Body of pancreas (tissue), 4 donors: Measurements from ENCODE around the gene AMPH. TPM values are rescaled to one million over a fixed set of nuclear protein-coding genes. Genes with fewer than 3 reads are reported as not detected.

Experiments used
- ATAC-seq: fragments of 150-250 bp; one replicate; pipeline ENCODE4 v1.9.1; 2016
- DNase-seq, 4 donors: peaks; one replicate each; pipeline ENCODE4 v3.0.0-alpha.2; 2019
- H3K27ac ChIP-seq, 4 donors: fragments of 200-600 bp; sonication (generic); 1 replicate in 3 of 4; 2 replicates in 1 of 4; pipeline versions ENCODE4 v1.5.1 to v1.6.1; 2016 to 2019; ENCODE audit warnings: mild to moderate bottlenecking in 1 of 4, mixed read lengths in 1 of 4, moderate library complexity in 1 of 4
- H3K27me3 ChIP-seq, 2 donors: fragments of 200-600 bp; sonication (generic); one replicate each; pipeline ENCODE4 v1.6.0; 2016; ENCODE audit warnings: mild to moderate bottlenecking in 1 of 2
- H3K36me3 ChIP-seq, 2 donors: fragments of 200-600 bp; sonication (generic); replicated peaks in 1 of 2; 2 replicates each; pipeline ENCODE4 v1.5.1; 2016; ENCODE audit warnings: low read depth in 2 of 2; ENCODE audit not compliant: insufficient read depth in 1 of 2
- H3K4me1 ChIP-seq: fragments of 200-600 bp; sonication (generic); one replicate; pipeline ENCODE4 v1.6.0; 2016
- H3K4me3 ChIP-seq, 2 donors: fragments of 200-600 bp; sonication (generic); 1 replicate in 1 of 2; 2 replicates in 1 of 2; pipeline ENCODE4 v1.5.1; 2016 to 2019
- H3K9me3 ChIP-seq, 3 donors: fragments of 200-600 bp; sonication (generic); 1 replicate in 2 of 3; 2 replicates in 1 of 3; pipeline ENCODE4 v1.5.1; 2016
- POLR2A ChIP-seq, 3 donors: fragments of 450-650 bp; IDR thresholded peaks; one replicate each; pipeline ENCODE4 v1.6.1; 2016; ENCODE audit warnings: antibody characterized with exemption in 3 of 3, mild to moderate bottlenecking in 2 of 3
- WGBS, 2 donors: methylation state at CpG; one replicate each; pipeline ENCODE4 v1.1.5; 2017; 5-methylcytosine and 5-hydroxymethylcytosine counted together
- intact Hi-C: fragments of 100-400 bp; cut with DNase I; formaldehyde crosslinking; loops from one replicate; pipeline ENCODE4 v1.15.1; 2023
- total RNA-seq, 2 donors: library from RNA; depleted of rRNA; stranded (reverse); fragments of >200 nt; gene quantifications; one replicate each; pipeline ENCODE4 v1.1.0, GENCODE V29; 2016
- TF ChIP-seq, protein P1 (sequence below), 7 experiments: fragments of 450-650 bp in 4 of 7; fragments of 200-600 bp in 3 of 7; sonication (generic) in 3 of 7; IDR thresholded peaks; one replicate each; pipeline ENCODE4 v1.5.1; 2016 to 2019; ENCODE audit warnings: antibody characterized with exemption in 7 of 7

Gene AMPH
- total RNA-seq, 2 donors from 2014 or later = 2.6 to 14.2 TPM

DNA sequence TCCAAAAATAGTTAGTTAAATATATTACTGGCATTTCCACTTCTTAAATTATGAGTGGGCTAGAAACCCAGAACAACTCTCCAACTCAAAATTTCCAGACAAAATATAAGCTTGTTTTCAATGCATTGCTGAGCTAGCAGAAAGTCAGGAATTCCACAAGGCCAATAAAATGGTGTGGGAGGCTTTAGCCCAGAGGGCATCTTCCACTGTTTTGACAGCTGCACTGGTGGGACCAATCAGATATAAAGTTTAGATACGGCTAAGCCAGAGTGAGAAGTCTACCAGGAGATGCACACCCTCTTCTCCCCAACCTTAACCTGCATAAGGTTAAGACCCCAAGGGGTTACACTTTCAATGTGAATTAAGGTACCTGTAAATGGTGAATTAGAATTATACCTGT lies 76.6 kb downstream of the AMPH start:
- H3K4me1 ChIP-seq = no peaks in the 10 kb centered on the region
- no peaks in the 10 kb centered on the region for H3K36me3 ChIP-seq
- ATAC-seq (no peak), DNase-seq (no peak)
- 44 to 53% methylated on average over 1 of the region's 1 CpG for WGBS, 2 donors
- intact Hi-C loops = no loop called here
- no peak overlapping the region for H3K4me3 ChIP-seq
- no peaks in the 10 kb centered on the region for H3K27me3 ChIP-seq
- TF ChIP-seq, protein P1, sequence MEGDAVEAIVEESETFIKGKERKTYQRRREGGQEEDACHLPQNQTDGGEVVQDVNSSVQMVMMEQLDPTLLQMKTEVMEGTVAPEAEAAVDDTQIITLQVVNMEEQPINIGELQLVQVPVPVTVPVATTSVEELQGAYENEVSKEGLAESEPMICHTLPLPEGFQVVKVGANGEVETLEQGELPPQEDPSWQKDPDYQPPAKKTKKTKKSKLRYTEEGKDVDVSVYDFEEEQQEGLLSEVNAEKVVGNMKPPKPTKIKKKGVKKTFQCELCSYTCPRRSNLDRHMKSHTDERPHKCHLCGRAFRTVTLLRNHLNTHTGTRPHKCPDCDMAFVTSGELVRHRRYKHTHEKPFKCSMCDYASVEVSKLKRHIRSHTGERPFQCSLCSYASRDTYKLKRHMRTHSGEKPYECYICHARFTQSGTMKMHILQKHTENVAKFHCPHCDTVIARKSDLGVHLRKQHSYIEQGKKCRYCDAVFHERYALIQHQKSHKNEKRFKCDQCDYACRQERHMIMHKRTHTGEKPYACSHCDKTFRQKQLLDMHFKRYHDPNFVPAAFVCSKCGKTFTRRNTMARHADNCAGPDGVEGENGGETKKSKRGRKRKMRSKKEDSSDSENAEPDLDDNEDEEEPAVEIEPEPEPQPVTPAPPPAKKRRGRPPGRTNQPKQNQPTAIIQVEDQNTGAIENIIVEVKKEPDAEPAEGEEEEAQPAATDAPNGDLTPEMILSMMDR (IDR thresholded peaks at IDR 0.05) = no peak
- TF ChIP-seq POLR2A (IDR thresholded peaks at IDR 0.05) = no peak
- no peak overlapping the region for H3K27ac ChIP-seq
- no peaks in the 10 kb centered on the region for H3K9me3 ChIP-seq

DNA sequence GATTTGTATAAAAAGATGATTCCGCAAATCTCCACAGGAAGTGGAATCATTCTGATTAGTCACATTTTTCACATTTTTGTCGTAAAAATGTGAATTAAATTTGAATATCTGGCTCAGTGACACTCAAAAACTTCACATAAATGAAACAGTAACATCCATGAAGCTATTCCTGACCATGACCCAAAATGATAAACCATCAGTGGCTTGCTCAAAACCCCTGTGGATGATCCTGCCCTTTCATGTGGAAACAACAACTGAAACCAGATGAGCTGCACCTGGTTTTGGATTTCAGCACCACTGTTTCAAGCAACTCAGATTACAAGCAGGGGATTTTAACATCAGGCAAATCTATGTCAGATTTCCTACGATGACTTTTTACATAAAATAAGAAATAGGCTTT lies 80.3 kb downstream of the AMPH start:
- no peak for TF ChIP-seq POLR2A (IDR thresholded peaks at IDR 0.05)
- Histone ChIP-seq H3K27me3 (no peaks in the 10 kb centered on the region), H3K4me3 (no peak overlapping the region), H3K4me1 (no peaks in the 10 kb centered on the region), H3K27ac (no peak overlapping the region), H3K36me3 (no peaks in the 10 kb centered on the region), H3K9me3 (no peaks in the 10 kb centered on the region)
- ATAC-seq (no peak), DNase-seq (no peak)
- WGBS, 2 donors = 34 to 63% methylated on average over 3 of the region's 3 CpGs
- intact Hi-C loops = no loop called here

DNA sequence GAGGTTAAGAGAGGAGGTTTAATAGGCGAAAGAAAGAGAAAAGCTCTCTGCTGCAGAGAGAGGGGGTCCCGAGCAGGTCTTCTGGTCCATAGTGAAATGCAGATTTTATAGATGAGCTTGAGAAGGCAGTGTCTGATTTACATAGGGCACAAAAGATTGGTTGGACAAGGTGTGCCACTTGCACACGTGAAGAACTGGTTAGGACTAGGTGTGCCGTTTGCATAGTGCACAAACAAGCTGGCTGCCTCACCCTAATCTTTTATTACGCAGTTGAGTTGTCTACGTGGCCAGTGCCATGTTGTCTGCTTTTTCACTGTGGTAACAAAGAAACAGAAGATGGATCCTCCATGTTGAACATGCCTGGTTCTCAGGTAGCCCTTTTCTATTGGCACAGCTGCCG lies 82.6 kb downstream of the AMPH start:
- DNase-seq (no peak), ATAC-seq (no peak)
- no peaks in the 10 kb centered on the region for H3K36me3 ChIP-seq
- H3K4me1 ChIP-seq = no peaks in the 10 kb centered on the region
- no peak overlapping the region for H3K27ac ChIP-seq
- no peaks in the 10 kb centered on the region for H3K27me3 ChIP-seq
- intact Hi-C loops = no loop called here
- no peak overlapping the region for H3K4me3 ChIP-seq
- WGBS, 2 donors = 49 to 56% methylated on average over 7 of the region's 7 CpGs
- H3K9me3 ChIP-seq = no peaks in the 10 kb centered on the region
- TF ChIP-seq, protein P1 (IDR thresholded peaks at IDR 0.05) = no peak
- no peak for TF ChIP-seq POLR2A (IDR thresholded peaks at IDR 0.05)

DNA sequence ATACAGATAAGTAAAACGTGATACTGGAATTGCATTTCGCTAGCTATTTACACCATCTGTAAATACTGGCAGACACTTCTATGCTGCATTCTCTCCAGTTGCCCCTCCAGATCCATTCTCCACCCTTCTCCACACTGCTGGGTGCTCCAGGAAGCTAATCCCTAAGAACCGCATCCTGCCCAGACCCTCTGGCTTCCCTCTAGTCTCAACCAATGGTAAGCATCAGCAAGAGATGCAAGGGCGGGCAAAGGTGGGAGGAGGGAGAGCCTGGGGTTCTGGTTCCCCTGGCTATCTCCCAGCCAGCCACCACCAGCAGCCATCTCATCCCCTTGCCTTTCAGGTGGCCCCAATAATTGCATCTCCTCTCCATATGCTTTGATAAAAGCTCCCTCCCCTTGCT lies 84.4 kb downstream of the AMPH start:
- H3K27me3 ChIP-seq = no peaks in the 10 kb centered on the region
- no peaks in the 10 kb centered on the region for H3K9me3 ChIP-seq
- intact Hi-C loops = no loop called here
- 56 to 62% methylated on average over 4 of the region's 4 CpGs for WGBS, 2 donors
- no peaks in the 10 kb centered on the region for H3K36me3 ChIP-seq
- H3K4me1 ChIP-seq = peaks cover under 1% of the 10 kb centered on the region
- H3K4me3 ChIP-seq = no peak overlapping the region
- DNase-seq (no peak), ATAC-seq (no peak)
- H3K27ac ChIP-seq = no peak overlapping the region
- TF ChIP-seq, protein P1 (IDR thresholded peaks at IDR 0.05) = no peak
- TF ChIP-seq POLR2A (IDR thresholded peaks at IDR 0.05) = no peak

DNA sequence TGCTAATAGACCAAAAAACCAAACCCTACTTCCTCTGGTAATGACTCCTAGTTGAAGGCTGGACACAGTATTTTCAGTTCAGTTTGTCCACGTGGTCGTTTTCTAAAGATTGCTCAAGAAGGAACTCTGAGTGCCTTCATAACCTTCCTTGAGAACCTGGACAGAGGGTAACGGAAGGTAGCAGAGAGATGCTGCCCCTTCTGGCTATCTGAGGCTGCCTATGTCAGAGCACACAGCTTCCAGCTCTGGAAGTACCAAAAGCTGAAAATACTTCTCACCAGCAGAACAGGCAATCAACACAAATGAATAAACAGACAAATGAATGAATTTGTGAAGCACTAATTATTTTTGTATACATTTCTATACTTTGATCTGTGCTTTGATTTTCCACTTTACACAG lies 85.2 kb downstream of the AMPH start:
- ATAC-seq = no peak
- no peaks in the 10 kb centered on the region for H3K9me3 ChIP-seq
- TF ChIP-seq, protein P1 (IDR thresholded peaks at IDR 0.05) = no peak
- TF ChIP-seq POLR2A (IDR thresholded peaks at IDR 0.05) = no peak

More for the DNA sequence above, 85.2 kb downstream of the AMPH start:
- peaks cover 7% of the 10 kb centered on the region for H3K4me1 ChIP-seq
- intact Hi-C loops = no loop called here
- H3K27me3 ChIP-seq = no peaks in the 10 kb centered on the region
- no peak for DNase-seq
- no peak overlapping the region for H3K4me3 ChIP-seq
- no peak overlapping the region for H3K27ac ChIP-seq
- 37 to 46% methylated on average over 3 of the region's 3 CpGs for whole genome bisulfite sequencing, 2 donors
- H3K36me3 ChIP-seq = no peaks in the 10 kb centered on the region
